AG10803 (cell line): ENCODE measurements around the gene TRAPPC5.

ENCODE experiments used
- DNase-seq: peaks from one replicate; pipeline ENCODE4 v3.0.0; 2010; ENCODE audit warnings: low read depth
- H3K4me3 ChIP-seq: 2 replicates; pipeline ENCODE4 v1.5.1; 2011; ENCODE audit warnings: mild to moderate bottlenecking, low read length, control low read depth
- TF ChIP-seq, protein P1 (sequence below): conservative IDR thresholded peaks from 2 replicates; pipeline ENCODE4 v1.5.1; 2011; ENCODE audit warnings: mild to moderate bottlenecking, low read length, control low read depth, inconsistent platforms

Gene TRAPPC5

DNA sequence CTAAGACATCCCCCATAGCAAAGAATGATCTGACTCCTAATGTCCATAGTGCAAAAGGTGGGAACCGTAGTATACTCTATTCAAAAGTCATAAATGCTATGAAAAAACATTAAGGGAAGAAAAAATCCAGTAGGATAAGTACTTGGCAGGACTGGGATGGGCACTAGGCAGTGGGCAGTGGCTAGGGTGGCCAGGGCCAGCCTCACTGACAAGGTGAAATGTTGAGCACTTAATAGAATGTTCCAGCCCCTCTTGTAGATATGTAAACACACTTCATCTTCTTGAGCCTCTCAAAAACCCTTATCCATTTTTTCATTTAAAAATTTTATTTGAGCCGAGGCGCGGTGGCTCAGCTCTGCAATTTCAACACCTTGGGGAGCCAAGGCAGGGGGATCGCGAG lies 52.7 kb downstream of the TRAPPC5 start:
- H3K4me3 ChIP-seq, result no peak overlapping the region
- TF ChIP-seq, protein P1, sequence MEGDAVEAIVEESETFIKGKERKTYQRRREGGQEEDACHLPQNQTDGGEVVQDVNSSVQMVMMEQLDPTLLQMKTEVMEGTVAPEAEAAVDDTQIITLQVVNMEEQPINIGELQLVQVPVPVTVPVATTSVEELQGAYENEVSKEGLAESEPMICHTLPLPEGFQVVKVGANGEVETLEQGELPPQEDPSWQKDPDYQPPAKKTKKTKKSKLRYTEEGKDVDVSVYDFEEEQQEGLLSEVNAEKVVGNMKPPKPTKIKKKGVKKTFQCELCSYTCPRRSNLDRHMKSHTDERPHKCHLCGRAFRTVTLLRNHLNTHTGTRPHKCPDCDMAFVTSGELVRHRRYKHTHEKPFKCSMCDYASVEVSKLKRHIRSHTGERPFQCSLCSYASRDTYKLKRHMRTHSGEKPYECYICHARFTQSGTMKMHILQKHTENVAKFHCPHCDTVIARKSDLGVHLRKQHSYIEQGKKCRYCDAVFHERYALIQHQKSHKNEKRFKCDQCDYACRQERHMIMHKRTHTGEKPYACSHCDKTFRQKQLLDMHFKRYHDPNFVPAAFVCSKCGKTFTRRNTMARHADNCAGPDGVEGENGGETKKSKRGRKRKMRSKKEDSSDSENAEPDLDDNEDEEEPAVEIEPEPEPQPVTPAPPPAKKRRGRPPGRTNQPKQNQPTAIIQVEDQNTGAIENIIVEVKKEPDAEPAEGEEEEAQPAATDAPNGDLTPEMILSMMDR, result no peak
- no peak for DNase-seq

DNA sequence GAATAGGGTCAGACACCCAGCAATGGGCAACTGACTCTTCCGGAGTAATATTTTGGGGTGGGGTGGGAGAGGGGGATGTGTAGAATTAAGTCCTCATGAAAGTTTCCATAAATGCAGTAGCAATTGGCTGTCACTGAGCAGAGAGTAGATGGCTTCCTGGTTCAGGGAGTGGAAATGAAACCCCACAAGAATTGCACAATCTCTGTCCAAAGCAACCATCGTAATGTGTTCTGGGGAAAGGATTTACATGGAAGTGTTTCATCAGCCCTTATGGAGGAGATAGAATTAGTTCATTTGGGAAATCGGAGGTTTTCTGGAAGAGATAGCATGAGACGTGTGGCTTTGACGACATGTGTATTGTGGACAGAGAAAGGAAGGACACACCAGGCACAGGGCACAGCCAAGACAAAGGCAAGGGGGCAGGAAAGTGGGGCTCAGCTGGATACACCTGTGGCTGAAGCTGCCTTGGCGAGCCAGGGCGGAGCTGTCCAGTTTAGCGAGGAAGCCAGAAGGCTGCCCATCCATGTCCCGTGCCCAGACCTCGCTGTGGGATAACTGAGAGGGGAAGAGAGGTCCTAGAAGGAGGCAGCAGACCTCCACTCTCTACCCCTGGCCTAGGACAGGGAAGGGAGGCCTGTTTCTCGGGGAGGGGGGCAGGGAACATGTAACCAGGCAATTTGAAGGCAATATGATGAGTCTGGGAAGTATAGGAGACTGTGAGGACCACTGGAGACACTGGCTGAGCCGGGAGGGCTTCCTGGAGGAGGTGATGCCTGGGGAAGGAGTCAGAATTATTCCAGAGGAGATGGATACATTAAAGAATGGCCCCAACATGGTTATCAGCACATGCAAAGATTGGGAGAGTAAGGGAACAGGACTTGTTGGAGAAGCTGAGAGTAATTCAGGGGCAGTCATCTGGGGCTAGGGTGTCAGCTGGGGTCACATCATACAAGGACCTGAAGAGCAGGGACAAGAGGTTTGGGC lies 53.9 kb downstream of the TRAPPC5 start:
- peak; percentile 30 for DNase-seq
- no peak overlapping the region for H3K4me3 ChIP-seq
- TF ChIP-seq, protein P1, result no peak

DNA sequence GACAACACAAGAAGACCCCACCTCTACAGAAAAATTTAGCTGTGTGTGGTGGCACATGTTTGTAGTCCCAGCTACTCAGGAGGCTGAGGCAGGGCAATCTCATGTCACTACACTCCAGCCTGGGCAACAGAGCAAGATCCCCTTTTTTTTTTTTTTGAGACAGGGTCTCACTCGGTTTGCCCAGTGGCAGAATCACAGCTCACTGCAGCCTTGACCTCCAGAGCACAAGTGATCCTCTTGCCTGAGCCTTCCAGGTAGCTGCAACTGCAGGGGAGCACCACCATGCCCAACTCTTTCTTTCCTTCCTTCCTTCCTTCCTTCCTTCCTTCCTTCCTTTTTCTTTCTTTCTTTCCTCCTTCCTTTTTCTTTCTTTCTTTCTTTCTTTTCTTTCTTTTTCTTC lies 55.5 kb downstream of the TRAPPC5 start:
- H3K4me3 ChIP-seq, result no peak overlapping the region
- no peak for DNase-seq
- TF ChIP-seq, protein P1, result no peak

DNA sequence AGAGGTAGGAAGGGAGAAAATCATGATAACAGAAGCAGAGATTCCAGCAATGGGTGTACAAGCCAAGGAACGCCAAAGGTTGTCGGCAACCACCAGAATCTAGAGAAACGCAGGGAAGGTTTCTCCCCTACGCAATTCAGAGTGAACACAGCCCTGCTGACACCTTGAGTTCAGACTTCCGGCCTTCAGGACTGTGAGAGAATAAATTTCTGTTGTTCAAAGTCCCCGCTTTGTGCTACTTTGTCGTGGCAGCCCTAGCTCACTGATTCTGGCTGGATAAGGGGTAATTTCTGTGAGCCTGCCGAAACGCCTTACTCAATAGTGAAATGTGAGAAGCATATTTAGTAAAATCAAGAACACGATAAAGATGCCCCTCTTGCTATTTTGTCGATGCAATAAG lies 56.6 kb downstream of the TRAPPC5 start:
- no peak overlapping the region for H3K4me3 ChIP-seq
- TF ChIP-seq, protein P1, result no peak
- no peak for DNase-seq
